Peyer's patch (tissue), 4 donors: Measurements from ENCODE around the gene HDAC4.

Source experiments
- CTCF ChIP-seq, 6 experiments: fragments of 450-650 bp in 4 of 6; fragments of 200-600 bp in 2 of 6; sonication (generic) in 1 of 6; IDR thresholded peaks; one replicate each; pipeline ENCODE4 v1.5.1; 2017 to 2019; ENCODE audit warnings: antibody characterized with exemption in 6 of 6, mild to moderate bottlenecking in 3 of 6, moderate library complexity in 1 of 6
- POLR2A ChIP-seq, 2 donors: fragments of 450-650 bp; IDR thresholded peaks; one replicate each; pipeline ENCODE4 v1.5.1; 2017; ENCODE audit warnings: antibody characterized with exemption in 2 of 2, mild to moderate bottlenecking in 2 of 2, moderate library complexity in 2 of 2

- TF ChIP-seq CTCF (IDR thresholded peaks at IDR 0.05) (no peak), POLR2A (IDR thresholded peaks at IDR 0.05) (no peak)
Observed at GRCh38 chr2:239142806-239143205, 258.0 kb downstream of the HDAC4 start.
